ENCODE data around the gene VTN. TPM values are rescaled to one million over a fixed set of nuclear protein-coding genes. Genes with fewer than 3 reads are reported as not detected.
A peak's percentile ranks its signal among the peaks of the same experiment; 100 is the strongest.

VTN gene
- total RNA-seq, 3 donors from 2014 or later: 0.32 to 12.1 (median 0.98) TPM

GRCh38 chr17:28390984-28391383 lies 20.9 kb upstream of the VTN start:
- Histone ChIP-seq H3K36me3 (no peaks in the 10 kb centered on the region), H3K27ac (no peak overlapping the region), H3K9me3 (no peaks in the 10 kb centered on the region), H3K27me3 (no peaks in the 10 kb centered on the region), H3K4me3 (no peak overlapping the region), H3K4me1 (no peaks in the 10 kb centered on the region)
- TF ChIP-seq POLR2AphosphoS5 (IDR thresholded peaks at IDR 0.05) (no peak), CTCF (IDR thresholded peaks at IDR 0.05) (no peak), POLR2A (IDR thresholded peaks at IDR 0.05) (no peak)
- intact Hi-C loops (cut with DNase I; ENCODE audit: low total_unique reads): no loop called here
- DNase-seq (ENCODE audit: low spot score in 2 of 2): no peak

DNA sequence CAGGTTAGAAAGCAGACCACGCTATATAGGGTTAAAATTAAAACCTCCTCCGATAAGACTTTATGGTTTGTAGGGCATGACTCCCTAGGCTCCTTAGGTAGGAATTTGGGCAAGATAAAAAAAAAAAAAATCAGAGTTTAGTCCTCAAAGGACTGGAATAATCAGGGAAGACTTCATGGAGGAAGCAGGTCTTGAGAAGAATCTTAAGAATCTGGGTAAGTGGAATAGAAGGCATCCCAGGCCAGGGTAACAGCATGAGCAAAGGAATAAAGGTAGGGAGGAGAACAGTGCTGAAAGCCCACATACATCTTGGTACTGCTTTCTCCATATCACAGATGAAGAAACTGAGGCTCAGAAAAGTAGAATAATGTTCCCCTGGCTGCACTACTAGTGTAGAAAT lies 20.5 kb upstream of the VTN start:
- H3K36me3 ChIP-seq: no peaks in the 10 kb centered on the region
- no peak for DNase-seq (ENCODE audit: low spot score in 2 of 2)
- no peak overlapping the region for H3K27ac ChIP-seq
- no peaks in the 10 kb centered on the region for H3K27me3 ChIP-seq
- intact Hi-C loops (cut with DNase I; ENCODE audit: low total_unique reads): no loop called here
- H3K4me1 ChIP-seq: no peaks in the 10 kb centered on the region
- H3K4me3 ChIP-seq: no peak overlapping the region
- H3K9me3 ChIP-seq: no peaks in the 10 kb centered on the region
- no peak for TF ChIP-seq POLR2AphosphoS5 (IDR thresholded peaks at IDR 0.05)
- no peak for TF ChIP-seq CTCF (IDR thresholded peaks at IDR 0.05)
- no peak for TF ChIP-seq POLR2A (IDR thresholded peaks at IDR 0.05)

DNA sequence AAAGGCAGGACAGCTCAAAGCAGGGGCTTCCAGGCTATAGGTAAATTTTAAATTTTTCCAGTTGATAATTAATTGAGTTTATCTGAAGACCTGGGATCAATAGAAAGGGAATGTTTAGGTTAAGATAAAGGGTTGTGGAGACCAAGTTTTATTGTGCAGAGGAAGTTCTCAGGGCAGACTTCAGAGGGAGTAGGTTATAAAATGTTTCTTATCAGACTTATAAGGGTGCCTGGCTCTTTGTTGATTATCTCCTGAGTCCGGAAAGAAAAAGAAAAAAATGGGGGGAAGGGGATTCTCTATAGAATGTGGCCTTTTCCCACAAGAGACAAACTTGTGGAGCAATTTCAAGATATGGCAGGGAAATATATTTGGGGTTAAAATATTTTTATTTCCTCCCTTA lies 20.0 kb upstream of the VTN start:
- H3K4me3 ChIP-seq: no peak overlapping the region
- H3K9me3 ChIP-seq: no peaks in the 10 kb centered on the region
- H3K27ac ChIP-seq: no peak overlapping the region
- intact Hi-C loops (cut with DNase I; ENCODE audit: low total_unique reads): no loop called here
- H3K27me3 ChIP-seq: no peaks in the 10 kb centered on the region
- no peaks in the 10 kb centered on the region for H3K4me1 ChIP-seq
- DNase-seq (ENCODE audit: low spot score in 2 of 2): no peak
- TF ChIP-seq POLR2A (IDR thresholded peaks at IDR 0.05): no peak
- TF ChIP-seq CTCF (IDR thresholded peaks at IDR 0.05): no peak
- no peak for TF ChIP-seq POLR2AphosphoS5 (IDR thresholded peaks at IDR 0.05)
- no peaks in the 10 kb centered on the region for H3K36me3 ChIP-seq

GRCh38 chr17:28388106-28388505 lies 18.0 kb upstream of the VTN start:
- Histone ChIP-seq H3K27me3 (no peaks in the 10 kb centered on the region), H3K4me1 (no peaks in the 10 kb centered on the region), H3K9me3 (no peaks in the 10 kb centered on the region), H3K27ac (no peak overlapping the region), H3K36me3 (no peaks in the 10 kb centered on the region), H3K4me3 (no peak overlapping the region)
- DNase-seq (ENCODE audit: low spot score in 2 of 2): peak in 1 of 2 donors; percentile 35
- intact Hi-C loops (cut with DNase I; ENCODE audit: low total_unique reads): no loop called here
- TF ChIP-seq POLR2A (IDR thresholded peaks at IDR 0.05): no peak
- TF ChIP-seq POLR2AphosphoS5 (IDR thresholded peaks at IDR 0.05): no peak
- no peak for TF ChIP-seq CTCF (IDR thresholded peaks at IDR 0.05)

DNA sequence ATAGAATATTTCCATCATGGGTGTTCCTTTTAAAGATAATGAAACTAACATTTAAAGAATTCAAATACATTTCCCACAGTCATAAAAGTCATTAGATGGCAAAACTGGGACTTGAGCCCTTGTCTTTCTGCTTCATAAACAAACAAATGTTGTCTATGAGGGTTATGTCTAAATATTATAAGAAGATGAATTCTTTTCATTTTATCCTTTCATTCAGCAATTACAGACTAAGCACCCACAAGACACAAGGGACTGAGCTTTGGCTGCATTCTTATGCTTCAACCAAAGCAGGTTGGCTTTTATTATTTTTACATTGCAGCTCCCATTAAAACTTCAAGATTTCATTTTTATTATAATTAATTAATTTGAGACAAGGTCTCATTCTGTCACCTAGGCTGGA lies 16.3 kb upstream of the VTN start:
- no peak for TF ChIP-seq POLR2AphosphoS5 (IDR thresholded peaks at IDR 0.05)
- TF ChIP-seq POLR2A (IDR thresholded peaks at IDR 0.05): no peak
- no peak for TF ChIP-seq CTCF (IDR thresholded peaks at IDR 0.05)

More for the DNA sequence above, 16.3 kb upstream of the VTN start:
- intact Hi-C loops (cut with DNase I; ENCODE audit: low total_unique reads): no loop called here
- H3K36me3 ChIP-seq: no peaks in the 10 kb centered on the region
- no peaks in the 10 kb centered on the region for H3K9me3 ChIP-seq
- no peak overlapping the region for H3K4me3 ChIP-seq
- H3K27ac ChIP-seq: no peak overlapping the region
- H3K27me3 ChIP-seq: no peaks in the 10 kb centered on the region
- DNase-seq (ENCODE audit: low spot score in 2 of 2): no peak
- H3K4me1 ChIP-seq: no peaks in the 10 kb centered on the region

Data from breast epithelium (tissue), 4 donors.